Medulla oblongata (tissue), 1 donor: Measurements from ENCODE around the gene AMN.

Experiments used
- DNase-seq: peaks from one replicate; pipeline ENCODE4 v3.0.0-alpha.2; 2015; ENCODE audit errors: extremely low spot score

The AMN gene

DNA sequence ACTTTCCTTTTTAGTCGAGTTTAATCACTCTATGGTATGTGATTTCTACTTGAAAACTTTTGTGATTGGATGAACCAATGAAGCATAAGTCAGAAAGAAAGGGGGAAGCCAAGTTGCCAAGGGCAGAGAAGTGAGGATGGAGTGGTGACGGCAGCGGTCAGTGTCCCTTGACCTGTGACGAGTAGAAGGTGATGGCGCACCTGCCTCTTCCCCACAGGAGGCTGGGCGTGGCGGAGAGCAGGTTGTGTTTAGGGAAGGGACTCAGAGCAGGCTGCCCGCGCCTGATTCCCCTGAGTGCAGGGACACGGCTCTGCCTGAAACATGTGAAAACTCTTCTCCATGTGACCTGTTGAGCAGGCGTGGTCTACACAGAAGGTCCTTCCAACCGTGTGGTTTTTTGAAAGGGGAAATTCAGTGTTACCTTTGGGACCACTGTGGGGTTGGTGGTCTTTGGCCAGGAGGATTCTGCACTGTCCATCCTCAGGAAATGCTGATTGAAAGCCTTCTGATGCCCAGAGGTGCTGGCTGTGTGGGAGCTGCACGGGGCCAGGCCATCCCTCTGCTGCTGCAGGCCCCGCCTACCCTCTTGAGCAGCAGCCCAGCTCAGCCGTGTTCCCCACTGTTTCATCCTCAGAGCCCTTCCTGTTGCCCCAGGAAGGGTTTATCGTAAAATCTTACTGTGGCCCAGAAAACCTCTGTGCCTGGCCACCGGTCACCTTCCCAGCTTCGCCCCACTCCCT is 23.5 kb upstream of the AMN start:
- DNase-seq: no peak

DNA sequence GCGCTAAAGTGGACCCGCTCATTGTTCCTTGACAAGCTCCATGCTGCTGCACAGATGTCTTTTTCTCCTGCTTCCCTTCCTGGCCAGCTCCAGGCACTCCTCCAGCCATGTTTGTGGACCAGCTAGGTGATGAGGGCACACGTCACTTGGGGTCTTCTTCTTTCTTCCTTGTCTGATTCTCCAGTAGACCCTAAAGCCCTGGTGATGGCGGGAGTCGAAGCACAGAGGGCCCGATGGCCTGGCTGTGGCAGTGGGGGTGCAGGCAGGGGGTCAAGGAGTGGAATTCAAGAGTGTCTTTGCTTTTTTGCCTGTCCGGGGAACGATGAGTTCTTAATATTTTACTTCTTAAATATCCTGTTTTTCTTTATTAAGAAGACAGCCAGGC is 23.0 kb upstream of the AMN start:
- DNase-seq: no peak

DNA sequence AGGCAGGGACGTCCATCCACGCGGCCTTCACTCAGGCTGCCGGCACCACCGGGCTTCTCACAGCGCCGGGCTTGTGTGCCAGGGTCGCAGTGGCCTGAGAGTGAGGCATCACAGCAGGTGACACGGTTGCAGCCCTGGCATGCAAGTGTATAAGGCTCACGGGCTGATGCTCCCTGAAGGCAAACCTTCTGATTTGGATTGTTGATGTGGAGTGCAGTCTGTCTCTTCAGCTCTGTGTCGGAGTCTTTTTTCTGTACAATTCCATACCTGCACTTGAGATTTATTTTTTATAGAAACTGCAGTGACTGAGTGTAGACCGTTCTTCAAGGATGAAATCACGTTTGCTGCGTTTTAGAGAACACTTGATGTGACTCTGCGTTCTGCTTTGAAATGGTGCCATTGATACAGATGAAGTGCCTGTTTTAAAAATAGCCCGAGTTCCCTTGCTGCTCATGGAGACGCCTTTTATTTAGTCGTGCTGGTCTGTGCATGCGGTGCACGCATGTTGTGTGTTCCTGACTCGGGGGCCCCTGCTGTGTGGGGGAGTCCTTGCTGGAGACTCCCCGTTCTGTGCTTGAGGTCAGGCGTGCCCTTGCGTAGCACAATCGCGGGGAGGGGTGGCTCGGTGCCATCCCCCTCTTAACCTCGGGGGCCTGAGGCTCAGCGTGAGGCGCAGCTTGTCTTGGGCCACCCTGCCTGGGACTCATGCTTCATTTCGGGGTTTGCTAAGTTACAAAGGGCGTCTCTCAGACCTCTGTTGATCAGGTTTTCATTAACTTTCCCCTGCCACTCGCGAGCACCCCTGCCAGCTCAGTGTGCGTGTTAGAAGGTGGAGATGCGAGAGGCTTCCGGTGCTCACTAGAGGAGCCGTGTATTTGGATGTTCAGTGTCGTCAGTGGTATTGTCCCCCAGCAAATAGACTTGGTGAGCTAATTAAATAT is 21.6 kb upstream of the AMN start:
- DNase-seq: no peak

DNA sequence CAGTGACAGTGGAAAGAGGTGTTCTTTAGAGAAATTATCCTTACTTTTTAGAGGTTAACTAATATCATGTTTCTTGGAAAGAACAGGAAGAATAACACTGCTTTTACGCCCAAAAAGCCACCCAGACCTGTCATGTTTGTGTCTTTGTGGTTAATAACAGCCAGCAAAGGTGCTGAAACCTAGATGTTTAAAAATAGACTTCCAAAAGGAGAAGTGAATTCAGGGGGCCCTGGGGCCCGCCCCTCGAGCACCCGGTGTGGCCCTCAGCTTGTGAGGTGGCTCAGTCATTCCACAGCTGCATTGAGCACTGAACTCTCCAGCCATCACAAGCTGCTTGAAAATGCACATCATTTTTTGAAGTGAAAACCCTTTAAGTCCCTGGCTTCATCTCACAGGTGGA is 20.8 kb upstream of the AMN start:
- no peak for DNase-seq

DNA sequence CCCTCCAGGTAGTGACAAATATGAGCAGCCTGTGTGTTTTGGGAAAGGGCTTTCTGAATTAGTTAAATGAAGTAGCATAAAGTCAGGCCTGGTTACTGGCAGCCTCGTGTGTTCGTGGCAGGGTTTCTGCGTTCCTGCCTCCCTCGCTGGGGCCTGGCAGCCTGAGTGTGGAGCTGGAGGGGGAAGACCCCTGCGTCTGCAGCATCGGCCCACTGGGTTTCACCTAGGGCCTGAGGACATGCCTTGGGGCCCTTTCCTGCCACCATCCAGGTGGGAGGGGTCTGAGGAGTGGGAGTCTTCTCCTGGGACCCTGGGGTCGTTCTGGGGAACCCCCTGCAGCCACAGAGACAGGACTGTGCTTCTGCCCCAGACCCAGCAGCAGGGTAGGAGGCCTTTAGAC is 20.4 kb upstream of the AMN start:
- no peak for DNase-seq

DNA sequence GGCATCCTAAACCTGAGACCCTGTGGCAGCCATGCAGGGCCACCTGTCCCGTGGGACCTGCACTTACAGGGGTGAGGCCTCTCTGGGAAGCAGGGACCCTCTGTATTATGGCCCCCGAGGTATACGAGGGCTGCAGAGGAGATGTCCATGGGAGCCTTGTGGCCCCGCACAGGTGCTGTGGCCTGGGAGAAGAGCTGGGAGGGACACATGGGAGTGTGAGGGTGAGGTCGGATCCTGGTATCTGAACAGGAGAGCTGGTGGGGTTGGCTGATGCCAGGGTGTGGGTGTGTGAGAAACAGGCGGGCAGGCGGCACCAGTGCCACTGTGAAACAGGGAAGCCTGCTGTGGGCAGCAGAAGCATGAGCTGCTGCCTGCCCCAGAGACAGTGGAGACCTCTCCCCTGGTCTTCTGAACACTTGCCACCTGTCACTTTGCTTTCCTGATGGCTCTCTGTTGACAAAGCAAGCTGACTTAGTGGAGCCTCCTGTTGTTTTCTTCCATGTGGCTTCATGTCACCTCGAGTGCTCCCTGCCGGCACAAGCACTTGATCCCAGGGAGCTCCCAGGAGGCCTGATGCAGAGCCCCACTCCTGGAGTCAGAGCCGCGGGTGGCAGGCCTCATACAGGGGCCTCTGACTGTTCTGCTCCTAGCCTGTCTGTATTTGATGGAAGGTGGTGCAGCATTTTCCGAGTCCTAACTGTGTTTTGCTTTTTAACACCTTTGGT is 19.8 kb upstream of the AMN start:
- no peak for DNase-seq

DNA sequence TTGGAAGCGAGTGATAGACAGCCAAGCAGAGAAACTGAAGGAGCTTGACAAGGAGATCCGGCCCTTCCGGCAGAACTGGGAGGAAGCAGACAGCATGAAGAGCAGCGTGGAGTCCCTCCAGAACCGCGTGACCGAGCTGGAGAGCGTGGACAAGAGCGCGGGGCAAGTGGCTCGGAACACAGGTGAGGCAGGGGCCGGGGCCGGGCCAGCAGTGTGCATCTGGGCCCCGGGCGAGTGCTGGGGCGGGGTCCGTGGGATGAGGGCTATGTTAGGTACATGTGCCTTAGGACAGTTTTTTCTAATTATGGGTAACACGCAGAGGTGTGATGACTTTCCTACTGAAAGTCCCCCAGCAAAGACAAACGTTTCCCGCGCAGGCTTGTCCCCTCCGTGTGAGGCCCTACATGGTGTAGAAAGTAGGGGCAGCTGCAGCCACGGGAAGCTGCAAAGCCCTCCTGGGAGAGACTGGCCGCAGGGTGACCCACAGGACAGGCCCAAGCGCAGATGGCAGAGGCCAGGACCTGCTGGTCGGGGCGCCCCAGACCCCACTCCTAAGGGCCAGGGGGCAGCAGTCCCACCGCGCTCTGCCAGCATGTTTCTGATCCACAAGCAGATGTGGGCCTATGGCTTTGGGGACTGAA is 19.1 kb upstream of the AMN start:
- DNase-seq: no peak

DNA sequence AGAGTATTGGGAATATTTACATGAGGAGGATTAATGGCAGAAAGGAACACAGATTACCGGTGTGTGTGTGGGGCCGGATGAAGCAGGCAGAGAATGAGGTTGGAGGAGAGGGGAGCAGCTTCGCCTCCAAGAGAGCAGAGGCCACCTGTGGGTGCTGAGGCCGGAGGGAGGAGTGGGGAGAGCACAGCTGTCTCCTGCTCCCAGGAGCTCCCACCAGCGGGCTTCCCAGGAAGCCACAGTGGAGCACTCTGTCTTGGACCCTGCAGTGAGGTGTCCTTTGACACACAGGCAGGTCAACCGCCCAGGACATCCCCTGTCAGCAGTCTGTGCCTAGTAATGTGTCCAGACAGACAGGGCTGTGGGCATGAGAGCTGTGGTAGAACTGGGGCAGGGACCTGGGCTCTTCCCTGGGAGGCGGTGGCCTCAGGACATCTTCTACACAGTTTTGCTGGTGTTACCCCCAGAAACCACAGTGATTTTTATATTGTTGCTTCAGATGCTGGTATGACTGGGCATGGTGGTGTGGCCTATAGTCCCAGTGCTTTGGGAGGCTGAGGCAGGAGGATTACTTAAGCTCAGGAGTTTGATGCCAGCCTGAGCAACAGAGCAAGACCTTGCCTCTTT is 18.5 kb upstream of the AMN start:
- no peak for DNase-seq

DNA sequence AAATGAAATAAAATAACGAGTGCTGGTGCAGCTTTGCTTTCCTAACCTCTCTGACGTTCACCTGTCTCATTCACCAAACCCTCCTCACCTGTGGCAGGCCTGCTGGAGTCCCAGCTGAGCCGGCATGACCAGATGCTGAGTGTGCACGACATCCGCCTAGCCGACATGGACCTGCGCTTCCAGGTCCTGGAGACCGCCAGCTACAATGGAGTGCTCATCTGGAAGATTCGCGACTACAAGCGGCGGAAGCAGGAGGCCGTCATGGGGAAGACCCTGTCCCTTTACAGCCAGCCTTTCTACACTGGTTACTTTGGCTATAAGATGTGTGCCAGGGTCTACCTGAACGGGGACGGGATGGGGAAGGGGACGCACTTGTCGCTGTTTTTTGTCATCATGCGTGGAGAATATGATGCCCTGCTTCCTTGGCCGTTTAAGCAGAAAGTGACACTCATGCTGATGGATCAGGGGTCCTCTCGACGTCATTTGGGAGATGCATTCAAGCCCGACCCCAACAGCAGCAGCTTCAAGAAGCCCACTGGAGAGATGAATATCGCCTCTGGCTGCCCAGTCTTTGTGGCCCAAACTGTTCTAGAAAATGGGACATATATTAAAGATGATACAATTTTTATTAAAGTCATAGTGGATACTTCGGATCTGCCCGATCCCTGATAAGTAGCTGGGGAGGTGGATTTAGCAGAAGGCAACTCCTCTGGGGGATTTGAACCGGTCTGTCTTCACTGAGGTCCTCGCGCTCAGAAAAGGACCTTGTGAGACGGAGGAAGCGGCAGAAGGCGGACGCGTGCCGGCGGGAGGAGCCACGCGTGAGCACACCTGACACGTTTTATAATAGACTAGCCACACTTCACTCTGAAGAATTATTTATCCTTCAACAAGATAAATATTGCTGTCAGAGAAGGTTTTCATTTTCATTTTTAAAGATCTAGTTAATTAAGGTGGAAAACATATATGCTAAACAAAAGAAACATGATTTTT is 17.1 kb upstream of the AMN start:
- DNase-seq: no peak

DNA sequence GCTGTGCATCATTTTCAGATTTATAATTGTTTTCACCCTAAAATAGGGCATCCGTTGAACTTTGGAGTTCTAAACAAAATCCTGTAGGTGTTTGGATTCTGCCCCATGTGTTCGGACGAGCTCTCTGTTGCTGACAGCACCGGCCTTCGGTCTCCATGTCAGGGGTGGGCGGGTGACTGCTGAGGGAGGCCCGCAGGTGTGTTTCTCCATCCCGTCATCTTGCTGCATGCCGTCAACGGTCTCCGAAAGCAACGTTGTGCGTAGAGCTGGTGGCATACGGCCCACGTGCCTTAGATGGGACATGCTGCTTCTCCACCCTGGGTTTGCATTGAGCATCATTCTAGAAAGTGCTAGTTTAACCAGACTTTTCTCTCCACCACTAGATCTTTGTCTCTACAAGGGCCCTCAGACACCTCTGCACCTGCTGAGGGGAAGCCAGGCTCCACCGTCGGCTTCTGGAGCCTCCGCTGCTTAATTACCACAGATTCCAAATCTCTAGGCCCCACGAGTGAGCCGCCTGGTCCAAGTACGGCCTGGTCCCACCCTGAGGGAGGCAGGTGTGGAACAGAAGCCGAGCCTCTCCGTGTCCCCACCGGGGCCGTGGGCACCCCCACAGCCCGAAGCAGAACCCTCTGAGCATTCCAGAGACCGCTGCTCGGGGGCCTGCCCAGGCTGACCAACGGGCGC is 15.7 kb upstream of the AMN start:
- DNase-seq: no peak

DNA sequence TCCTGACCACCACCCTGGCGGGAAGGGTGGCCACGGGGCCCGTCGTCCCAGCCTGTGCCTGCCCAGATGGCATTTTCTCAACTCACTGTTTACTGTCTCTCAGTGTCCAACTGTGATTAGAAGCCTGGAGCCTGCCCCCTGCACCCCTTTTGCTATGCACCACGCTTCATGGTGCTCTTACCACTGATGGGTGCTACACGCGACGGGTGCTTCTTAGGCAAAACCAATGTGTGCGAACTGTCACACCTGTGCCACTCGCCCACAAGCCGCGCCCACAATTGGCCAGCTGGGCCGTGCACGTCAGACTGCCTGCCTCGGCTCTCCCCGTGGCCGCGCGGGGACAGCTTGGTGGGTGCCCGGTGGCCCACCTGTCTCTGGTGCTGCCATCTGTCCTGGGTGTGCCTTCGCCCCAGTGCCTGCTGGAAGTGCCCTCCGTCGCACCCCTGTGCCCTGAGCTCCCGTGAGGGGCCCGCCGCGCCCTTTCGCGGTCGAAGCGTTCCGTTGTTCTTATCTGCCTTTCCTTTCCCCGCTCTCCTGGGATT is 15.1 kb upstream of the AMN start:
- DNase-seq: no peak

DNA sequence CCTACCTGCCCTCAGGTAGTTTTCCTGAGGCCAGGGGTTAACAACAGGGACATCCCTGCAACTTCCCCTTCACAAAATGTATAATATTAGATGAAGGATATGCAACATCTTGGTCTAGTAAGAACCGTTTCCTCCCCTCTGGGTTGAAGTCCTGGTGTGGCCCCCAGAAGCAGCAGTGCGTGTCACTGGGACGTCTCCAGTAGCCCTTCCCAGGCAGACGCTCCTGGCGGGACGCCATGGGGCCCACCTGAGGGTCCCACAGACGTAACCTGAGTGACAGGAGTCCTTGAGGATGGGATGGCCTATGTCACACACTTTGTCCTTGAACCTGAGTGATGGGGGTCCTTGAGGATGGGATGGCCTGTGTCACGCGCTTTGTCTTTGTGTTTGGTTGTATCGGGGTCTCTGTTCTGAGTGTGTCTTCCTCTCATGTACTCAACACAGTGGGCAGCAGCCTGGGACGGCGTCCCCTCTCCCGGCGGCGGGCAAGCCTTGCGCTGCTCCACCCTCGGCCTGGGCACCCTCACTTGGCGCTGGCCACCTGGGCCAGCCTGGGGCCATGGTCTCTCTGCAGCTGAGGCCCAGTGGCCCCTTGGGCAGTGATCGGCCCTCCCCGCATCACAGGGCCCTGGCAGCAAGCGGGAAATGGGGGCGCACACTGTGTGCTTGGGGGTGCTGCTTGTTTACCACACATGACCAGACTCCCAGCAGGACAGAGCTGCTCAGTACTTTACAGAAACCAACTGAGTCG is 14.3 kb upstream of the AMN start:
- DNase-seq: no peak

DNA sequence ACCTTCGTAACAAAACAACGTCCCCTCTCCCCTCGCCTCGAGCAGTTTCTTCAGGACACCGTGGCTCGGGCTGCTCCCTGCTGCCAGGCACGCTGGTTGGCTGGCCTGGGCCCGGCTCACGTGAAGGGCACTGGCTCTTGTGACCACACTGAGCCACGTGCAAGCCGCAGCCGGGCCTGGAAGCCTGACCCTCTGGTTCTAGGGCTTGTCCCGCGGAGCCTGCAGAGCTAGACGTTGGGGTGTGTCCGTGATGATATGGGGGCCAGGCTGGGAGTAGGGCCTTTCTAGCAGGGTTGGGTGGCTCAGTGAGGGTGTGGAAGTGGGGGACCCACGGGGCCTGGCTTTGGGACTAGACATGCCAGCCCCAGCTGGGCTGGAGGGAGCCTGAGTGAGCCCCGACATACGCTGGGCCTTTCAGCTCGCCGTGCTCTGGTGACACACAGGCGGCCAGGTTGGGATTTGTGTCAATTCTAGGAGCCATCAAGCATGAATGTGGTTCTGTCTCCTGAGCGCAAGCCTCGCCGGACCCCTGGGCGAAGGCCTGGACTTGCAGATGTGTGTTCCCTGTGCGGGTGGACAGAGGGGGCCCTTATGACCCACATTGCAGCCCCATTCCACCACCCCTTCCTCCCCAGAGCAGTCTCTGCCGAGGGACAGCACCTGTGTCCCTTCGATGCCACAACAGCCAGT is 13.6 kb upstream of the AMN start:
- DNase-seq: no peak

DNA sequence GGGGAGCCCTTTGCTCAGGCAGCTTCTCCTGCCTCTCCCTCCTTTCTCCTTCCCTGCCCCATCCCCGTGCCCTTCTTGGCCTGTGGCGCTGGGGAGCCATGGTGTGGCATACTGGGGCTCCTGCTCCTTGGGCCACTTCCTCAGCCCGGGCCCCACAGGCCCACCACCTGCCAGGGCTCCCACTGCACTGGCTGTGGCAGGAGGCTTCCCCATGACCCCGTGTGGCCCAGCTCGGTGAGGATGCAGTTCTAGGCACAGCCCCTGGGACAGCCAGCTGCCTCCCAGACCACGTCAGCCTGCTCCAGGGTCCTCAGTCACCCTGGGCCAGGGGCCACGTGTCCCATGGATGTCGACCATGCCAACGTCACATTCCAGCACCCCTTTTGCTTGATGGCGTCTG is 13.0 kb upstream of the AMN start:
- no peak for DNase-seq

DNA sequence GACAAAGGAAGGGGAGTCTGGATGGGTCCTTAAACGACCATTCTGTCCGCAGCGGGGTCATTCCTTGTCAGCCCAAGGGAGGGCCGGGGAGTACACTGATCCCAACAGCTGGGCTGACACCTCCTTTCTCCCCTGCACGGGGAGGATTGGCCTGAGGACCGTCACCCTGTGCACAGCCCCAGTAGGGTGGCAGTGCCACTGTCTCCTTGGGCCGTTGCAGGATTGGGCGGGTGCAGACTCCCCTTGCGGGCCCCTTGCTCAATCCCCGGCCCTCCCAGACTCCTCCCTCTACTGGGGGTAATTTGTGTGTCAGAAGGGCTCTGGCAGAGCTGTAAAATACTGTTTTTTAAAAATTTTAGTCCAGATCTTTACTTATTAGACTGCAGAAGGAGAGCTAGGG is 12.6 kb upstream of the AMN start:
- no peak for DNase-seq

DNA sequence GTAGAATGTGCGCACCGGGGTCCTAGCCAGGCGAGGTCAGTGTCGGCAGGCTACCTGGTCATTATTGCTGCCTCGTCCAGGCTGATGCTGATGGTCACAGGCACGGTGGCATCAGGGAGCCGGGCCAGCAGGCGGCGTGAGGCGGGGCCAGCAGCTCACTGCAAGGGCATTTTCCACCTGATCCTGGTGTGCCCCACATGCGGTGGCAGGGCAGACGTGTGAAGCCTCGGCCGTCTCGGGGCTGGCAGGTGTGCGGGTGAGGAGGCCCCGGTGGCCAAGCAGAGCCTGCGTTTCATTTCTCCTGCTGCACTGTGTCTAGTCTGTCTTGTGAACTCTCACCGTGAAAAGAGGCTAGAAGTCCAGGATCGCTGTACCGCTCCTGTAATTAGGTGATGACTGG is 12.0 kb upstream of the AMN start:
- no peak for DNase-seq

DNA sequence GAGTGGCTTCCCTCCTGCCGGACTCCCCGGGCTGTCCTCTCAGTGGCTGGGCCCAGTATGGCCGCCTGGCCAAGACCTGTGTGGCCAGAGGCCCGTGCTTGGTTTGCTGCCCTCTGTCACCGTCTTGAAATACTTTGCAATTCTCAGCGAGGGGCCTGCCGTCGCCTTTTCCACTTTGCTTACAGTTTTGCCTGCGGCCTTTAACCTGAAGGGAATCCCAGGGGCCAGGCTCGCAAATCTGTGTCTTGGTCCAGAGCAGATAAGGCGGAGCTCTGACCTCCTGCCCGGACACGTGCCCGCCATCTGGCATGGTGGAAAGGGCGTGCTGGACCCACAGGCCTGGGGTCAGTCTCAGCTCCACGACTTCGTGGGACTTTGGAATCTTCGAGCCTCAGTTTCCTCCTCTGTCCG is 10.9 kb upstream of the AMN start:
- no peak for DNase-seq
